Measurements from ENCODE around the gene AOX1. TPM values are rescaled to one million over a fixed set of nuclear protein-coding genes. Genes with fewer than 3 reads are reported as not detected.

The AOX1 gene
- total RNA-seq, 1 donor = not detected

DNA sequence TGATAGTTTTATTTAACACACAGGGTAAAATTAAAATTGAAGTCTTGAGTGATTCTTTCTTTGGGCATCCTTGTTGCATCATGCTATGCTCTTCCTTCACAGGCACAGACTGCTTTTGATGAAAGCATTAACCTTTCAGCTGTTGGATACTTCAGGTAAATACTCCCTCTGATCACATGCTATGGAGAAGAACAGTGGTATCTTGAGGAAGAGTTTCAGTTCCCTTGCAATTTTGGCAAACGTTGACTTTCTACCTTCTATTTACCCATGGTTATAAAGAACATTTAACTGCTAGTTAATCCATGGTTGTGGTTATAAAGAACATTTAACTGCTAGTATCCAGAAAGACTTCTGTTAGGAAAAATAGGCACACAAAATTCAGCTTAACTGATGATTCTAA, 75.7 kb downstream of the AOX1 start:
- H3K4me1 ChIP-seq (ENCODE audit: insufficient read depth, low read length) = no peaks in the 10 kb centered on the region
- no peaks in the 10 kb centered on the region for H3K27me3 ChIP-seq (ENCODE audit: insufficient read depth, low read length)
- no peak overlapping the region for H3K4me3 ChIP-seq (ENCODE audit: low read length)
- H3K9me3 ChIP-seq (ENCODE audit: low read depth, low read length) = no peaks in the 10 kb centered on the region

- no peaks in the 10 kb centered on the region for H3K27me3 ChIP-seq (ENCODE audit: insufficient read depth, low read length)
- H3K9me3 ChIP-seq (ENCODE audit: low read depth, low read length) = no peaks in the 10 kb centered on the region
- H3K4me3 ChIP-seq (ENCODE audit: low read length) = no peak overlapping the region
- no peaks in the 10 kb centered on the region for H3K4me1 ChIP-seq (ENCODE audit: insufficient read depth, low read length)
Measured at GRCh38 chr2:200662727-200663126, 76.9 kb downstream of the AOX1 start.

DNA sequence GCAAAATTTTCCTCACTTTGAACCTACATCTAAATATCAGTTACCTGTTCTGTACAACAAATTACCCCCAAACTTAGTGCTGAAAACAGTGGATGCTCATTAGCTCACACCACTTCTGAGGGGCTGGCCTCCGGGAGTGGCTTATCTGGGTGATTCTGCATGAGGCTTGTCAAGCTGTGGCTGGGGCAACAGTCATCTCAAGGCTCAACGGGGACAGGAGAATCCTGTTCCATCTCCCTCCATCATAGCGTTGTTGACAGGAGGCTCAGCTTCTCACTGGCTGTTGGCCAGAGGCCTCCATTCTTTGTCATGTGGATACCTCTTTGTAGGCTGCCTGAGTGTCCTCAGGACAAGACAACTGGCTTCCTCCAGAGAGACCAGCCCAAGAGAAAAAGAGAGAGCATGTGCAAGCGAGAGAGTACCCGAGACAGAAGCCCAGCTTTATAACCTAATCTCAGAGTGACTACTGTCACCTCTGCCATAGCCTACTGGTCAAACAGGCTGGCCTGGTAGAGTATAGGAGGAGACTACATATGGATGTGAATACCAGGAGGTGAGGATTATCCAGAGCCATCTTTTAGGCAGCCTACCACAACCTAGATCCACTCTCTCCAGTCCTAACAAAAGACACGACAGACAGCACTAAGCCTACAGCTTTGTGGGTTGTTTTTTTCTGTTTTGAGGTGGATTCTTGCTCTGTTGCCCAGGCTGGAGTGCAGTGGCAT, 79.1 kb downstream of the AOX1 start:
- Histone ChIP-seq H3K4me1 (ENCODE audit: insufficient read depth, low read length) (no peaks in the 10 kb centered on the region), H3K9me3 (ENCODE audit: low read depth, low read length) (no peaks in the 10 kb centered on the region), H3K27me3 (ENCODE audit: insufficient read depth, low read length) (no peaks in the 10 kb centered on the region), H3K4me3 (ENCODE audit: low read length) (no peak overlapping the region)

- no peak overlapping the region for H3K4me3 ChIP-seq (ENCODE audit: low read length)
- H3K9me3 ChIP-seq (ENCODE audit: low read depth, low read length) = no peaks in the 10 kb centered on the region
- H3K27me3 ChIP-seq (ENCODE audit: insufficient read depth, low read length) = no peaks in the 10 kb centered on the region
- no peaks in the 10 kb centered on the region for H3K4me1 ChIP-seq (ENCODE audit: insufficient read depth, low read length)
Measured at GRCh38 chr2:200665626-200666453, 80.0 kb downstream of the AOX1 start.

- Histone ChIP-seq H3K9me3 (ENCODE audit: low read depth, low read length) (no peaks in the 10 kb centered on the region), H3K4me1 (ENCODE audit: insufficient read depth, low read length) (no peaks in the 10 kb centered on the region), H3K4me3 (ENCODE audit: low read length) (no peak overlapping the region), H3K27me3 (ENCODE audit: insufficient read depth, low read length) (no peaks in the 10 kb centered on the region)
Measured at GRCh38 chr2:200667413-200667812, 81.6 kb downstream of the AOX1 start.

GRCh38 chr2:200668478-200668877, 82.7 kb downstream of the AOX1 start:
- no peak overlapping the region for H3K4me3 ChIP-seq (ENCODE audit: low read length)
- H3K27me3 ChIP-seq (ENCODE audit: insufficient read depth, low read length) = no peaks in the 10 kb centered on the region

DNA sequence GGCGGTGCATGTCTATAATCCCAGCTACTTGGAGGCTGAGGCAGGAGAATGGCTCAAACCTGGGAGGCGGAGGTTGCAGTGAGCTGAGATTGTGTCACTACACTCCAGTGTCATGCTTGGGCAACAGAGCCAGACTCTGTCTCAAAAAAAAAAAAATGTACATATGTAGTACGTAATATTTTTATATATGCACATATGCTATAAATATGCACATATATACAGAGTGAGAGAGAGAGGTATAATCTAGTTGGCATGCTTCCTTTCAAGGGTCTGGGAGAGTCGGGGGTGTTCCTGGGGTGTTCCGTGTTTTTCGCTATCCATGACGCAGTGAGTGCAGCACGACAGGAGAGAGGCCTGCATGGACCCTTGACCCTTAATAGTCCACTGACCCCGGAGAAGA, 83.5 kb downstream of the AOX1 start:
- H3K27me3 ChIP-seq (ENCODE audit: insufficient read depth, low read length) = no peaks in the 10 kb centered on the region
- no peak overlapping the region for H3K4me3 ChIP-seq (ENCODE audit: low read length)
- H3K4me1 ChIP-seq (ENCODE audit: insufficient read depth, low read length) = no peaks in the 10 kb centered on the region
- no peaks in the 10 kb centered on the region for H3K9me3 ChIP-seq (ENCODE audit: low read depth, low read length)

More at GRCh38 chr2:200668478-200668877, 82.7 kb downstream of the AOX1 start:
- no peaks in the 10 kb centered on the region for H3K4me1 ChIP-seq (ENCODE audit: insufficient read depth, low read length)
- no peaks in the 10 kb centered on the region for H3K9me3 ChIP-seq (ENCODE audit: low read depth, low read length)

DNA sequence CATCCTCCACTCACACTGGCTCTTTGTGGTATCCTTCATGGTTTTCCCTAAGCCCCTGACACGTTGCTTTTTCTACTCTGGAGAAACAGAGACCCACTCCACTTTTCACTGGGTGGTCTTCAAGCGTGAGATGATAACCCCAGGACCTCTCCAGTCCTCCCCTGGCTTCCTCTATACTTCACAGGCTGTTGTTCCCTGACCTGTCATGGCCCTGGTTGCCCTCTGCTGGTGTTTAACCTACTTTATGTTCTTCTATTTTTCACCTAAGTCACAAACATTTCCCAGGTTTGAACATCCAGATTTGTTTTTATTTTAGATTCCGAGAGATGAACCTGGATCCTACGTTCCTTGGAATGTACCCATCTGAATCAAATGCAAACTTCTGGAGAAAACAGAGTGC, 84.5 kb downstream of the AOX1 start:
- no peaks in the 10 kb centered on the region for H3K27me3 ChIP-seq (ENCODE audit: insufficient read depth, low read length)
- H3K9me3 ChIP-seq (ENCODE audit: low read depth, low read length) = no peaks in the 10 kb centered on the region
- H3K4me1 ChIP-seq (ENCODE audit: insufficient read depth, low read length) = no peaks in the 10 kb centered on the region
- H3K4me3 ChIP-seq (ENCODE audit: low read length) = no peak overlapping the region

GRCh38 chr2:200670751-200671150, 84.9 kb downstream of the AOX1 start:
- H3K4me1 ChIP-seq (ENCODE audit: insufficient read depth, low read length) = no peaks in the 10 kb centered on the region
- H3K4me3 ChIP-seq (ENCODE audit: low read length) = no peak overlapping the region
- no peaks in the 10 kb centered on the region for H3K9me3 ChIP-seq (ENCODE audit: low read depth, low read length)
- H3K27me3 ChIP-seq (ENCODE audit: insufficient read depth, low read length) = no peaks in the 10 kb centered on the region

DNA sequence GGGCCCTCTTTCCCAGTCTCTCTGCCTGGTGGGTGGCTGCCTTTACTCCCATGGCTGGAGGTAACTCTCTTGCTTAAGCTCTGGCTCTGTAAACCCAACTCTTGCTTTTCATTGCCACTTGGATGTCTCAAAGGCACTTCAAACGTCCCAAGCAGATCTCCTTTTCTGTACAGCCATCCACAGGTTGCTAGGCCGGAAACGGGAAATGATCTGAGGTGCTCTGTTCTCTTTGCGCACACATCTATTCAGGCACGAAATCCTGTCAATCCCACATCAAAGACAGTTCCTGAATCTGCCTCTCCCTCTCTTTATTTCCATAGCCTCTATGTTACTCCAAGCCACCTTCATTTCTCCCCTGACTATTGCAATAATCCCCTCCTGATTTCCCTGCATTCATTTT, 87.4 kb downstream of the AOX1 start:
- Histone ChIP-seq H3K4me3 (ENCODE audit: low read length) (no peak overlapping the region), H3K27me3 (ENCODE audit: insufficient read depth, low read length) (no peaks in the 10 kb centered on the region), H3K9me3 (ENCODE audit: low read depth, low read length) (no peaks in the 10 kb centered on the region), H3K4me1 (ENCODE audit: insufficient read depth, low read length) (no peaks in the 10 kb centered on the region)

- Histone ChIP-seq H3K4me3 (ENCODE audit: low read length) (no peak overlapping the region), H3K4me1 (ENCODE audit: insufficient read depth, low read length) (no peaks in the 10 kb centered on the region), H3K9me3 (ENCODE audit: low read depth, low read length) (no peaks in the 10 kb centered on the region), H3K27me3 (ENCODE audit: insufficient read depth, low read length) (no peaks in the 10 kb centered on the region)
Measured at GRCh38 chr2:200674837-200675236, 89.0 kb downstream of the AOX1 start.

- Histone ChIP-seq H3K4me1 (ENCODE audit: insufficient read depth, low read length) (no peaks in the 10 kb centered on the region), H3K27me3 (ENCODE audit: insufficient read depth, low read length) (no peaks in the 10 kb centered on the region), H3K4me3 (ENCODE audit: low read length) (no peak overlapping the region), H3K9me3 (ENCODE audit: low read depth, low read length) (no peaks in the 10 kb centered on the region)
Measured at GRCh38 chr2:200677171-200677570, 91.4 kb downstream of the AOX1 start.

DNA sequence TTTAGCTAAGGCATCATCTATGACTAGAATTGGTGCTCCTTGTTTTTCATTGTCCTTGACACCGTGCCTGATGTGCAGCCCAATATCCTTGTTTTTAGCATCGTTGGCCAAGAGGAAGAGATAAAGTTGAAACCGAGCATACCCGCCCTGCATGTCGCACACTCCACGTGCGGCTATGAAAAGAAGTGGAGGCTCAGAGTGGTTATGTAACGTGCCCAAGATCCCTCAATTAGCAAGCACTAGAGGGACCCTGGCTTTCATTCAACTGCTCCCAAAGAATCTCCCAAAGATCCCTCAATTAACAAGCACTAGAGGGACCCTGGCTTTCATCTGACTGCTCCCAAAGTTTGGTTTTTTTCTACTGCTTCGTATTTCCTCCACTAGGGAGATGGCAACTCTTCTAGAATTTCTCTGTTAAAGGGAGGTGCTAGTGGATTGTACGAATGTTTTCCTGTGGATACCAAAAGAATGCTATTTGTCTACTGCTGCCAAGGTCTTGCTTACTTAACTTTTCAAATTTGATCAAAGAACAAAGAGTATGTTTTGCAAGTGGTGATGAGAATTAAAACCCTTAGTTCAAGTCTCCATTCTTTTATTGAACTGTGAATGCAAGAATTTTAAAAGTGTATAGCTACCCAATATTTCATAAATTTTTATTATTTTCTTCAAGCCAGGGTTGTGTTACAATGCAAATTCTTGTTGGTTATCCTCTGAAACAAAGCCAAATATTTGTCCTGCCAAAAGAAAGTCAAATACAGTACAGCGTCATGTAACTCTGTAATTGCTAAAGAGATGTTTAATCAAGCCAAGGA, 92.1 kb downstream of the AOX1 start:
- Histone ChIP-seq H3K4me1 (ENCODE audit: insufficient read depth, low read length) (no peaks in the 10 kb centered on the region), H3K9me3 (ENCODE audit: low read depth, low read length) (no peaks in the 10 kb centered on the region), H3K27me3 (ENCODE audit: insufficient read depth, low read length) (no peaks in the 10 kb centered on the region), H3K4me3 (ENCODE audit: low read length) (no peak overlapping the region)

DNA sequence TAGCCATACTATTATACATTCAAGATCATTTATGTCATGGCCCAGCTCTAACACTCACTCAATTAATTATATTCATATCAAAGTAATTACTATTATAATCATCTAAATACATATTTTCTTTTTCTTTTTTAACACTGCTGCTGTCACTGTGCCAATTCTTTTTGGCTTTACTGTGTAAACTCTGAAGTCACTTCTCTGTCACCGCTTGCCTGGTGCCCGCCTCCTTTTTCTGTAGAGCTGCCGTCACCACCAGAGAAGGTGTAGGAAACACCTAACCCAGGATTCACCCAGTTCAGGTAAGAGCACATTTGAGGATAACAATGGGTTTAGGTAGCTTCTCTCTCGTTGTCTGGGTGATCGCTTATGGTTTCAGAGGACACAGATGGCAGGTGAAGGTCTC, 93.3 kb downstream of the AOX1 start:
- Histone ChIP-seq H3K4me1 (ENCODE audit: insufficient read depth, low read length) (no peaks in the 10 kb centered on the region), H3K9me3 (ENCODE audit: low read depth, low read length) (no peaks in the 10 kb centered on the region), H3K4me3 (ENCODE audit: low read length) (no peak overlapping the region), H3K27me3 (ENCODE audit: insufficient read depth, low read length) (no peaks in the 10 kb centered on the region)

GRCh38 chr2:200679535-200679934, 93.7 kb downstream of the AOX1 start:
- Histone ChIP-seq H3K4me1 (ENCODE audit: insufficient read depth, low read length) (no peaks in the 10 kb centered on the region), H3K9me3 (ENCODE audit: low read depth, low read length) (no peaks in the 10 kb centered on the region), H3K4me3 (ENCODE audit: low read length) (no peak overlapping the region), H3K27me3 (ENCODE audit: insufficient read depth, low read length) (no peaks in the 10 kb centered on the region)
